Tongue (tissue), 2 donors: ENCODE results near the gene PKP4. TPM values are rescaled to one million over a fixed set of nuclear protein-coding genes. Genes with fewer than 3 reads are reported as not detected.
"Not testable (repeated sequence)": the region's sequence is repeated elsewhere in the genome, so short reads cannot be mapped to it uniquely, and the experiment has no call there.

Experiments used
- DNase-seq: peaks from one replicate; pipeline ENCODE4 v3.0.0-alpha.2; 2015
- total RNA-seq: library from RNA; depleted of rRNA; stranded (reverse); fragments of >200 nt; gene quantifications from one replicate; pipeline ENCODE4 v1.2.3, GENCODE V29; 2014

PKP4 gene
- 52.1 TPM for total RNA-seq

DNA sequence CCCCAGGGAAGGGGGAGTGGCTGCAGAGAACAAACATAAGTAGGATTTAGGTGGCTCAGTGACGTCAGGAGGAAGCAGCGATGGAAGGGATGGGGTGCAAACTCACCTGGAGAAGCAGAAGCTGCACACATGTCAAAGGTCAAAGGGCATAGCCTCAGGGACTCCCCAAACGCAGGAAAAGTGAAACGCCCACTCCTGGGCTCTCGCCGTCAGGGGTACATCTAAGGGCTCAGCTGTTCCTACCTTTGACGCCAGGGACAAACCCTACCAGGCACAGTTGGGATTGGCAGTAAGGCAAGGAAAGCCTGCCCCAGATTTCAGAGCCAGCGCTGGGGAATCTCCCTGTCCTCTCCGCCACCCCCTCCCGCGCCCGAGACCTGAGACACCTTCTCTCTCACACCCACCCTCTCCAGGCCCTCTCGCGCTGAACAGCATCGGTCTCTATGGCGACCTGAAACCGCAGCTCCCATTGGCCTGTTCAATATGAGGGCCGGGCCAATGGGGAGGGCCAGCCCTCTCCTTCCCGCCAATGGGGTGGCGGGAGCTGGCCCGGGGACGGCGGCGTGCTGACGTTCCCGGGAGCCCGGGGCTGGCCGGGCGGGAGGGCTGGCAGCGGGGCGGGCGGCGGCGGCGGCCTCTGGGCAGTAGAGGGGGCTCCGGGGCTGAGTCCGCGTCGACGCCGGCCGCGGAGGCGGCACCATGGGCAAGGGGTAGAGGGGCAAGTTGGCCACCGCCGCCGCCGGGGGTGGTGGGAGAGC is at the start of gene PKP4, which contains the start of gene CCDC148:
Gene PKP4, plus strand, starts transcription at position 644 of the 758 bp plus-strand sequence. CDS start 76,233 bp downstream, outside the sequence.
Gene CCDC148, minus strand, starts transcription at position 445 of the 758 bp plus-strand sequence. Its CDS starts 314 bp downstream, at position 131.
- DNase-seq, result peak; percentile 97

- DNase-seq, result no peak
Measured at GRCh38 chr2:158407031-158407430, 49.7 kb upstream of the PKP4 start.

- no peak for DNase-seq
Measured at GRCh38 chr2:158410132-158410531, 46.6 kb upstream of the PKP4 start.

GRCh38 chr2:158411748-158412147 is 45.0 kb upstream of the PKP4 start:
- DNase-seq, result no peak

- no peak for DNase-seq
Measured at GRCh38 chr2:158412206-158412605, 44.5 kb upstream of the PKP4 start.

GRCh38 chr2:158413581-158413980 is 43.2 kb upstream of the PKP4 start:
- DNase-seq, result peak; percentile 21

- no peak for DNase-seq
Measured at GRCh38 chr2:158414538-158414937, 42.2 kb upstream of the PKP4 start.

DNA sequence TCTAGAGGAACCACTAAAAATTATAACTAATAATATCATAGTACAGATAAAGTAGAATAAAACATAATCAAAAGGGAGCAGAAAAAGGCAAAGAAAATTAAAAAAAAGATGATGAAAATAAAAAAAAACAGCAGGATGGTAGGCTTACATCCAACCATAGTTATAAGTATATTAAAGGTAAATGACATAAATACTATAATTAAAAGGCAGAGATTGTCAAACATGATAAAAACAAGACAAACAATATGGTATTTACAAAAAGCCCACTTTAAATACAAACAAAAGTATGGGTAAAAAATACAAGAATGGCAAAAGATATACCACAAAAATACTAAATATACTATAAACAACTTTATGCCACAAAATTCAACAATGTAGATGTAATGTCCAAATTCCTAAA is 24.6 kb upstream of the PKP4 start:
- no peak for DNase-seq

DNA sequence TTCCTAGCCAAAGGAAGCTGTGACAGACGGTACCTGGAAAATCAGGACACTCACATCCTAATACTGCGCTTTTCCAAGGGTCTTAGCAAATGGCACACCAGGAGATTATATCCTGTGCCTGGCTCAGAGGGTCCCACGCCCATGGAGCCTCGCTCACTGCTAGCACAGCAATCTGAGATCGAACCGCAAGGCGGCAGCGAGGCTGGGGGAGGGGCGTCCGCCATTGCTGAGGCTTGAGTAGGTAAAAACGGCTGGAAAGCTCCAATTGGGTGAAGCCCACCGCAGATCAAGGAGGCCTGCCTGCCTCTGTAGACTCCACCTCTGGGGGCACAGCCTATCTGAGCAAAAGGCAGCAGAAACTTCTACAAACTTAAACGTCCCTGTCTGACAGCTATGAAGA is 23.0 kb upstream of the PKP4 start:
- not testable (repeated sequence) for DNase-seq

GRCh38 chr2:158439062-158439461 is 17.7 kb upstream of the PKP4 start:
- DNase-seq, result not testable (repeated sequence)

- DNase-seq, result no peak
Measured at GRCh38 chr2:158443606-158444005, 13.1 kb upstream of the PKP4 start.

GRCh38 chr2:158457092-158457825 is 507 bp downstream of the PKP4 start:
- DNase-seq, result peak; percentile 84

- DNase-seq, result peak; percentile 77
Measured at GRCh38 chr2:158457826-158458616, 1.3 kb downstream of the PKP4 start.

- DNase-seq, result peak; percentile 28
Measured at GRCh38 chr2:158458617-158458920, 1.8 kb downstream of the PKP4 start.

DNA sequence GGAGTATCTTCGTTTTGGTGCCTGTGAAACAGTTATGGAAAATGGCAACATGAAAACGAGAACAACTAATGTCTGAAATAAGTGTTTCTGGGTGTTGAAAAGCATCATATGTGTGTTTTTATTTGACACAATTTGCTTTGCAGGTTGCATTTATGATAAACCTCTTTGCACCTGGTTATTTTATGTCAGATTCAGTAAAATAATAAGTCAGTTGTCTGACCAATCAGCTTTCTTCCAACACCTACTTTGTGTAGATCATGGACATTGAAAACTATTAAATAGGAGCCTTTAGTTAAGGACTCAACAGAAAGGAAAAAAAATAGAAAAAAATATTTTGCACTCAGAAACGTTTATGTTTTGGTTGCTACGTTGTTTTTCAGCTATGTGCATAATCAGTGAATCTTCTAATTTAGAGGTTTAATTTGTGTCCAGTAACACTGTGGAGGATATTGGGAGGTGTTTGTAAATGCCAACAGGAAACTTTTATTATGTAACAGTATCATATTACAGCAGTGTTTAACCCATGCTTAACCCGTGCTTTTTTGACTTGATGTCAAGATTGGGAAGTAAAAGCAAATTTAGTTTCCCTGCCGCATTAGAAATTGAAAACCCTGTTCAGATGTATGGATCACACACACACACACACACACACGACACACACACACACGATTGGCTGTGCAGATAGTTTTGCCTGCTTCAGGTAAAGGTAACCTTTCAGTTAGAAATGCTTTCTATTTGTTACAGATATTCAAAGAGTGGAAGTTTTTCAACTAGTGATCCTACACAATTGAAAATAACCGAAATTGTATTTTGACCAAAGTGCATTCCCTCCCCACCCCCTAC is 2.6 kb downstream of the PKP4 start:
- peak; percentile 13 for DNase-seq

DNA sequence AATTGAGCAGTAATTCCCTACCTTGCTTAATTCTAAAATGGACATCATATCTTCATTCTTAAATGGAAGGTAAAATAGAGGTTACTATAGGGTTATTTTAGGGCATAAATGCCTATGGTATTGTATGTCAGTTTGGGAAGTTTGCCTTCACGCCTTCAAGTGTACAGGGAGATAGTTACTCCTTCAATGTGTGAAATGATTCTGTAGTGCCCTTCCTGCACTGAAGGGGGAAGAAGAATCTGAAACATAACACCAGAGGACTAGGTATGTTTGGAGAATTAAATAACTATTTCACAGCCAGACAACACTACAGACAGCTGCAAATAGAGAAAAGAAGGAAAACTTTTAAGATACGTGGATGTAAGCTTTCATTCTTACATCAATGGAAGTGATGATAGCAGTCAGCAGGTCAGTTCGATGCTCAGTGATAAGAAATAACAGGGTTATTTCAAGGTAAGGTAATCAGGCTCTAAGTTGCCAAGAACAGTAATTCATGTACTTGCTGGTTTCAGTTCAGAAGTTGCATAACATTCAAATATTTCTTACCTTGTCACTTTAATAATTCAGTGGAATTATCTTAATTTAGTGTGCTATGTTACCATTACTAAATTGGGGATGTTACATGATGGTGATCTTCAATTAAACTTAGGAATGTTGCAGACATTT is 4.0 kb downstream of the PKP4 start:
- peak; percentile 29 for DNase-seq

DNA sequence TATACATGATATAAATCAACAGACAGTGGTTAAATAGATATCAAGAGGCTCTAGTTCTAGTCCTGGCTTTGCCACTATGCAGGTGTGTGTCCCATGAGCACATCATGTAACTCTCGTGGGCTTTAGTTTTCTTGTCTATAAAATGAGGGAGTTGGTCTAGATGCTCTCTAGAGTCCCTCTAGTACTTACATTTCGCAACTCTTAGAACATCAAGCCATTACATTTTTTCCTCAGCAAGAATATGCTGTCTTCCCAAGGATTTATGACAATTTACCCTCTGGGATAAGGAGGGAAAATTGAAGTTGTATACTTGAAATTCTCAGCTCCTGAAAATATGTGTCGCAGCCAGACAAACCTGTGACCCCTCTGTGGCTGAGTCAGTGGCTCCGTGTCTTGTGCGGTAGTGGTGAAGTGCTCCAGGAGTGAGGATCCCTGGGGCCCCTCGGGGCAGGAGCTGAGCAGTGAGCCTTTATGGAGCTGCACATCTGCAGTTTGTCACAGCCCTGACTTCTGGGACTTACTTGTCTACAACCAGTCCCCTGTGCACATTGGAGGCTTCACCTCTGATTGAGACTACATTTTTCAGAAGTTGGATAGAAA is 6.8 kb downstream of the PKP4 start:
- DNase-seq, result no peak

DNA sequence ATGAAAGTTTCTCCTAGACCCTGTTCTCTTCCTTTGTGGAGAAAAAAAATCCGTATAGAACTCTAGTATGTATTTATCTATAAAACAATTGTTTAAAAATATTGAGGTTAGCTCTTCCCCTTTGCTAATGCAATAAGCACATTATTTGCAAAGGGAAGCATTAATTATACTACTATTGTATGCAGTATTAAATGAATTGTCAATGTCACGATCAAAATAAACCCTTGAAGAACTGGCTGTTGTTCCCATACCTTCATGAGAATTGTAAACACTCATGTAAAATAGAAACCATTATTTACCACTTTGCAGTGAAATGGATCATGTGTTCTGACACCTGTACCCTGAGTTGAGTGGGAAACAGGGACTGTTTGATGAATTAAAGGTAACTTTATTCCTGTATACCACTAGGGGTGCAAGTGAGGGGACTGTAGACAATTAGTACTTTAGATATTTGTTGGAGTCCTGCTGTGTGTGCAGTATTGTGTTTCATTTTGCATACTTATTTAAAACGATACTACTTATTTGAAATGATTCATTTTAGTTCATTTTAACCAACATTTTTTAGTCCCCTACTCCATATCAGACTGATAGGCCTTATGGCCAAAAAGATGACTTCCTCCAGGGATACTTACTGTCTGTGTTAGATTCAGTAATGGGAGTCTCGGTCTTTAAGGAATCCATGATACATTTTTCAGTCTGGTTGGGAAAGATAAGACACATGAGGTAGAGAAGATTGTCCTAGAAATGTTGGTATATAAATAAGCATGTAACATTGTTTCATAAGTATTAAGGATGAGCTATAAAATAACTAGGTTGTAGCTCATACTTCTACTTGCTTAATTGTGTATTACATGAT is 7.9 kb downstream of the PKP4 start:
- DNase-seq, result no peak

DNA sequence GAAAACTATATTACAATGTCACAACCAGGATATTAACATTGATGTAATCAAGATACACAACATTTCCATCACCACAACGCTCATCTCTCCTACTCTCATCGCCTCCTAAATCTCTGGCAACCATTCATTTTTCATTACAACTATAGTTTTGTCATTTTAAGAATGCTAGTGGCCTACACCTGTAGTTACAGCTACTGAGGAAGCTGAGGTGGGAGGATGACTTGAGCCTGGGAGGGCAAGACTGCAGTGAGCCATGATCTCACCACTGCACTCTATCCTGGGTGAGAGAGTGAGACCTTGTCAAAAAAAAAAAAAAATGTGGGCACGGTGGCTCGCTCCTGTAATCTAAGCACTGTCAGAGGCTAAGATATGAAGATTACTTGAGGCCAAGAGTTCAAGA is 10.5 kb downstream of the PKP4 start:
- DNase-seq, result no peak

DNA sequence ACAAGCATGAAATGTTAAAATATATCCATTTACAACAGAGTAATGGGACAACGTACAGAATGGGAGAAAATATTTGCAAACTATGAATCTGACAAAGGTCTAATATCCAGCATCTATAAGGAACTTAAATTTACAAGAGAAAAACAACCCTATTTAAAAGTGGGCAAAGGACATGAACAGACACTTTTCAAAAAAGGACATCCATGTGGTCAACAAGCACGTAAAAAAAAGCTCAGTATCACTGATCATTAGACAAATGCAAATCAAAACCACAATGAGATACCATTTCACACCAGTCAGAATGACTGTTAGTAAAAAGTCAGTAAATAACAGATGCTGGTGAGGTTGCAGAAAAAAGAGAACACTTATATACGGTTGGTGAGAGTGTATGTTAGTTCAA is 16.1 kb downstream of the PKP4 start:
- not testable (repeated sequence) for DNase-seq
